ENCODE data around the gene LRRC73.
"Not testable (repeated sequence)": the region's sequence is repeated elsewhere in the genome, so short reads cannot be mapped to it uniquely, and the experiment has no call there.

The LRRC73 gene

DNA sequence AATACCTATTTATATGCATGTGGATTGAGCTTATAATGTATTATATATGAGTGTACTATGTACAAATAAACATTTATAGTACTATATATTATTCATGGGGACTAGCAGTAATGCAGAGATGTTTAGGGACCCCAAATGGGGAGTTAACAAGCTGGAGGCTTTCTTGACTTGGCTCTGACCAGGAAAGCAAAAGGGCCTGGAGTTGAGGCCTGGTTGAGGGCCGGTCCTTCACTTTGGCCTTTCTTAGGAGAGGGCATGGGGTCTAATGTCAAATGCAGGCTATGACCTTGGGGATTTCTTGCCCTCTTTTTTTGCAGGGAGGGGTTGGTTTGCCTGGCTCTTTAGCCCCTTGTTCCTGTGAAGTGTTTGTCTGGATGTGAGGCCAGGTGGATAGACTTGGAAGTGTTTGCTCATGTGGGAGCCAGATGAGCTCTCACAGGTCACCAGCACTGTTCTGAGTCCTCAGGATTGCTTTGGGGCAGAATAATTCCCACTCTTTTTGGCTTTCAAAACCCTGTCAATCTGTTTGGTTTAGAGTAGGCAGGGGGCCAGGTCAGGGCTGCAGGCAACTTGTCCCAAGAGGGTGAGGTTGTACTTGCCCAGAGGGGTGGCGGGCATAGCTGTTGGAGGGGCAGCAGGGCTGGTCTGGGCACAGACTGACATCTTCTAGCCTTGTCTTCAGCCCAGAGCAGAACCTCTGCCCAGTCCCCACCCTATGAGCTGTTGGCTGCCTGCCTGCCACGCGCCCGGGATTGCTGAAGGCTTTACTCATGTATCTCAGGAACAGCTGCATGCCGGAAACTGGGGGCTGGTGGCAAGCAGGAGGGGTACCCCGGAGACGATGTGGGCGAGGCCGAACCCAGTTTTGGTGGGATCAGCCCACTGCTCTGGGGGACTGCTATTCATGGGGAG is 18.1 kb downstream of the LRRC73 start:
- no peak for DNase-seq (ENCODE audit: low spot score)

DNA sequence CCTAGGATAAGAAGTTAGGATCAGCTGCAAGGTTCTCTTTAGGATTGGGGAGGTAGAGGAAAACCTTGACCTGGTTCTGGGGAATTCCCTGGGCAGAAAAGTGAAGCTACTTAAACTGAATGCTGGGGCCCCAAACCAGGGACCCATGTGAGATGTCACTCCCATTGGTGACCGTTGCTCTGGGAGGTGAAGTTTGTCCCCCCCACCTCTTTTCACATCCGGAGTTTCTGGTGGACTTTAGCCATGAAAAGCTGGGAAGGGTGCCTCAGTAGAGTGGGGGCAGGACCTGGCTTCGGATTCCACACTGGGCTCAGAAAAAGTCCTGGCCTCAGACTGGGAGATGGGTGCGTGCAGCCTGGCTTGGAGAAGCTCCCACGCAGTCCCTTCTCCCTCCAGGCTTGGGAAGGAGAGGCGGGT is 19.6 kb downstream of the LRRC73 start:
- no peak for DNase-seq (ENCODE audit: low spot score)

DNA sequence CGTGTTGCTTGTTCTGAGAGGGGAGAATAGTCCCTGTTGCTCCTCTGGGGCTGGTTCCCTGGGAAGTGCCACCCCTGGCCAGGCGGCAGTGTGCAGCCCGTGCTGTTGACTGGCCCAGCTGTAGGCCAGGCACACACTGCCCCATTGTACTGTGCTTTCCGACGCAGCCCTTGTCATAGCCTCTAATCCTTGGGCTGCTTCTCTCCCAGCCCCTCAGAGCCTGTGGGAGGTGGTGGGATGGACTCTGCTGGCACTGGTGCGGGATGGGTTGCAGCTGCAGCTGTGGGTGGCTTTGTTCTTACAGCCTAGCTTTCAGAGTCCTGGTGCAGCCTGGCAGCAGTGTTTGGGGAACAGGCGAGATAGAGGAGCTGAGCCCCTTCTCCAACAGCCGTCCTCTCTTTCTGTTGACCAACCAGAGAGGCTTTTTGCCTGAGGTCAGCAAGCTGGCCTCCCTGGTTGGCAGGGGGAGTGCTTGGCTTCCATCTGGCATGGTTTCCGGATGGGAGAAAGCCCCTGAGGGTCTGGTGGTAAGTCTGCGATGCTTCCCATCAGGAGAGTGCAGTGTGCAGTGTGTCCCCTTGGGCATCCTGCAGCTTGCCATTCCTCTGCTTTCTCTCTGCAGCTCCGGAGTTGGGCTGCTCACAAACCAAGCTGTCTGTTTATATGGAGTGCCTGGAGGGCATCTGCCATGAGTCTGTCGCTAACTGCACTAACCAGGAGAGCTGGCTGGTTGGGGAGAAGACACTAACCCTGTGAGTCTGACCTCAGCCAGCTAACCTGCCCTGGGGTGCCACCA is 20.7 kb downstream of the LRRC73 start:
- DNase-seq (ENCODE audit: low spot score) = no peak

DNA sequence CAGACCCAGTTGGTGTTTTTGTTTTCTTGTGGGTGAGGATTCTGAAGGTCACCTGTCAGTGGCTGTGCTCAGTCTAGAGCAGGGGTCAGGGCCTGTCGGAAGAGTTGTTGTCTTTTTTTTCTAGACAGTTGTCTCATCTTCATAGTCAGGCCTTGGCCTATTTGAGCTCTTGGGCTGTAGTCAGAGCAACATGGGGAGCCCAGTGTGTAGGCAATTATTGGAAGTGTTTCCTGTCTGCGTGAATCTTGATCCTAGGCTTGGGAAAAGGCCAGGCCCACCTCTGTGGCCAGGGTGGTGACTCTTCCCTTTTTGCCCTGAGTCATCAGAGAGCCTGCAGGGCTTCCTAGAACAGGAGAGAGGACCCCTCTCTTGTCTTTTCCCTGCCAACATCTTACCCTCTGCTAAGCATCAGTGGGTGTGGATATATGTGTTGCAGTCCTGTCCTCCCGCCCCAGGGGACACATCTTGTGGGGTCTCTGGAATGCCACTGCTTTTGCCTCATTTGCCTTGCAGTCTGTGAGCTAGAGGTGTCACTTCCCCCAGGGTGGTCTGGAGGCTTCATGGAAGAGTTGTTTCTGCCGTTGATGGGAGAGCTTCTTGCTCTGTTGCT is 21.4 kb downstream of the LRRC73 start:
- DNase-seq (ENCODE audit: low spot score) = no peak

- no peak for DNase-seq (ENCODE audit: low spot score)
Measured at GRCh38 chr6:43481591-43482236, 28.4 kb downstream of the LRRC73 start.

DNA sequence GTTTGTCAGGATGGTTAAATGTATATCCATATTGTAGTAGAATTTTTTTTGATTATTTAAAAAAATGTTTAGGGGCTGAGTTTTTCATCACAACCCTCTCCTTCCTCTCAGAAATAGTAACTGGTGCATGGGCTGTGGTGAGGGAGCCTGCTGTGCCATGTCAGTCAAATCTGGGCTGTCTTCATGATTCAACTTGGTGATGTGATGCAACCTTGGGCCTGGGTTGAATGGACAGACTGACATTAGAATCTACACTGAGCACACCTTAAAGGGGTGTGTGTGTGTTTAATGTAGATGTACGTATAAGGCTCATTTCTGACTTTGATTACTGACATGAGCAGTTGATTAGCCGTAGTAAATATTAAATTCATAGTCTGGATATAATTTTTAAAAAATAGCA is 29.1 kb downstream of the LRRC73 start:
- no peak for DNase-seq (ENCODE audit: low spot score)

DNA sequence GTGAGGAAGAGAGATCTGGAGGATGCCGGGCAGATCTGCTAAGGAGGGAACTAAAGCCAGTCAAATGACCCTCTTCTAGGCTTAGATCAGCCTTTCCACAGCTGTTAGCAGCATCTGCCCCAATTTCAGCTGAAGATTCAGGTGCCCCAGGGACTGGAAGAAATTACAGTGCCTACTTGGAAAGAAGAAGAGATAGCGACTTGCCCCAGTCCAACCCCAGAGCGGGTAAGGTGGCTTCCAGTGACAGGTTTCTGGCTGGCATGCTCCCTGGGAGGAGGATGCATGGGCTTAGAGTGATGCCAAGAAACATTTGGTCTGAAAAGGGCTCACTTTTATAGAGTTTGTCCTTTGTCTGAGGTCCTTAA is 32.2 kb downstream of the LRRC73 start:
- DNase-seq (ENCODE audit: low spot score) = peak; percentile 52

GRCh38 chr6:43477235-43478007 is 32.7 kb downstream of the LRRC73 start, which contains the start of gene TJAP1:
TJAP1 (plus strand) TSS chr6:43477570; CDS start chr6:43499002, 21,432 bp downstream.
- peak; percentile 92 for DNase-seq (ENCODE audit: low spot score)

DNA sequence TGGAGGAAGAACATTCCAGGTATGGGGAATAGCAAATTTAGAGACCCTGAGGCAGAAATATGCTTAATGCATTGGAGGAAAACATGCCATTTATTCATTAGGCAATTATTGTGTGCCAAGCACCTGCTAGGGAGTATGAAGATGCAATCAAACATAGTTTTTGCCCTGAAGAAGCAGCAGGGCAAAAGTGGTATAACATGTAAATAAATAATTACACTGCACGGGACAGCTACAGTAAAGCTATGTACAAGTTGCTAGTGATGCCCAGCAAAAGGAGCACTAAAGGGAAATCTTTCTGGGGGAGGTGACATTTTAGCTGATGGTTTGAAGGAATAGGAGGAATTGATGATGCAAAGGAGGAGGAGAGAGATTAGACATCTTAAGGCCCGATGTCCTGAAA is 33.4 kb downstream of the LRRC73 start:
- DNase-seq (ENCODE audit: low spot score) = peak; percentile 67

GRCh38 chr6:43475516-43475915 is 34.6 kb downstream of the LRRC73 start:
- DNase-seq (ENCODE audit: low spot score) = no peak

GRCh38 chr6:43472515-43472914 is 37.6 kb downstream of the LRRC73 start:
- no peak for DNase-seq (ENCODE audit: low spot score)

- no peak for DNase-seq (ENCODE audit: low spot score)
Measured at GRCh38 chr6:43471399-43471798, 38.7 kb downstream of the LRRC73 start.

DNA sequence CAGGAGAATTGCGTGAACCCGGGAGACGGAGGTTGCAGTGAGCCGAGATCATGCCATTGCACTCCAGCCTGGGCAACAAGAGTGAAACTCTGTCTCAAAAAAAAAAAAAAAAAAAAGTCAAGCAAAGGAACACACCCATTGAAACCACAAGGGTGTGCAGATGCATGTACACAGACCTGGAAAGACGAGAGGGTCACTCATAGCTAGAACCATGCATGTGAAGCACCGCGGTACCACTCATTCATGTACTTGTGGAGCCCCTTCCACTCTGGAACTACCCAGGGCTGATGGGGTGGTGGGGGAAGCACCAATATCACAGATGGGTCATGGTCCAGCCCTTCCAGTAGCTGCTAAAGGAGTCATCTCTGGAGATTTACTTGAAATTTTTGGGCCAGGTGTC is 40.2 kb downstream of the LRRC73 start:
- DNase-seq (ENCODE audit: low spot score) = no peak

- DNase-seq (ENCODE audit: low spot score) = no peak
Measured at GRCh38 chr6:43468748-43469681, 41.1 kb downstream of the LRRC73 start.

GRCh38 chr6:43468240-43468639 is 41.9 kb downstream of the LRRC73 start:
- no peak for DNase-seq (ENCODE audit: low spot score)

- DNase-seq (ENCODE audit: low spot score) = no peak
Measured at GRCh38 chr6:43467752-43468151, 42.4 kb downstream of the LRRC73 start.

- DNase-seq (ENCODE audit: low spot score) = not testable (repeated sequence)
Measured at GRCh38 chr6:43467265-43467664, 42.9 kb downstream of the LRRC73 start.

DNA sequence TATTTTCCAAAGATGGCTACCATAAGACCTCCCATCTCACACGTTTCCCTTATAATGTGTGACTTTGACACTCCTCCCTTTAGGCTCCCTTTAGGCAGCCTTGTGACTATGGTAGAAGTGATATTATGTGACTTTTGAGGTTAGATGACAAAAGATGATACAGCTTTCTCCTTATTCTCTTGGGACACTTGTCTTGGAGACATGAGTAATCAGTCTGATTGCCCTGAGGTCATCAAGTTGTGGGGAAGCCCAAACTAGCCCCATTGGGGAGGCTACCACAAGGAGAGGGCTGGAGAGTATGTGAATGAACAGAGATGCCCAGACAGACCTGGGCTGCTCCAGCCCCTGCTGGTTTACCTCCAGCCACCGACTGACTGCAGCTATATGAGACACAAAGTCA is 44.2 kb downstream of the LRRC73 start:
- DNase-seq (ENCODE audit: low spot score) = no peak

DNA sequence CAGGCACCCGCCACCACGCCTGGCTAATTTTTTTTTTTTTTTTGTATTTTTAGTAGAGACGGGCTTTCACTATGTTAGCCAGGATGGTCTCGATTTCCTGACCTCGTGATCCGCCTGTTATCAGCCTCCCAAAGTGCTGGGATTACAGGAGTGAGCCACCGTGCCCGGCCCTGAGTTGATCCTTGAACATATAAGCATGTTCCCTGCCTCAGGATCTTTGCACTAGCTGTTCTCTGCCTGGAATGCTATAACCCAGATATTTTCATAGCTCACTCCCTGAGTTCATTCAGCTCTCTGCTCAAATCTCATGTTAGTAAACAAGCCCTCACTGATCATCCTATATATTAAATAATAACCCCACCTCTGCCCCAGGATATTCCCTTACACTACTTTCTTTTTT is 45.8 kb downstream of the LRRC73 start:
- no peak for DNase-seq (ENCODE audit: low spot score)

DNA sequence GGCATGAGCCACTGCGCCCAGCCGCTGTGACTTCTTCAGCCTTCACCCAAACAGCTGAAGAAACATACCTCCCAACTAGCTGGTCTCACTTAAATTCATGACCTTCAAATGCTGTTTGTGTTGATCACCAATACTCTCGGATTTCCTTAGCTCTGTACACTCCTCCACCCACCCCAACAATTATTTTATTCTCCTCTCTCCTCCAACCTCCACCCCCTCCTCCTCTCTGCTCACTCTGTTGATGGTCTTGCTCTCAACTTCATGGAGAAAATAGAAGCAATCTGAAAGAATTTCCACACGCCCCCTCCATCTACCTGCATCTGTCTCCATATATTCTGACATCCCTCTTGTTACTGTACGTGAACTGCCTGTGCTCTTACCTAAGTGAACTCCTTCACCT is 48.2 kb downstream of the LRRC73 start:
- DNase-seq (ENCODE audit: low spot score) = no peak
